Adrenal gland (tissue), 12 donors: ENCODE data around the gene LRPAP1. TPM values are rescaled to one million over a fixed set of nuclear protein-coding genes. Genes with fewer than 3 reads are reported as not detected.
A peak's percentile ranks its signal among the peaks of the same experiment; 100 is the strongest.

Experiments
- DNase-seq, 7 donors: peaks; one replicate each; pipeline ENCODE4 v3.0.0-alpha.2; 2019 to 2020
- H3K27ac ChIP-seq, 5 donors: fragments of 200-600 bp; sonication (generic) in 4 of 5; 1 replicate in 3 of 5; 2 replicates in 2 of 5; pipeline versions ENCODE4 v1.5.1 to v1.8.0; 2016 to 2020; ENCODE audit warnings: mild to moderate bottlenecking in 1 of 5
- H3K27me3 ChIP-seq: fragments of 200-600 bp; 2 replicates; pipeline ENCODE4 v1.8.0; 2021
- H3K36me3 ChIP-seq, 2 donors: fragments of 200-600 bp; replicated peaks in 1 of 2; 1 replicate in 1 of 2; 2 replicates in 1 of 2; pipeline versions ENCODE4 v1.5.1 to v1.8.0; 2018 to 2022
- H3K4me1 ChIP-seq, 2 donors: fragments of 200-600 bp; replicated peaks in 1 of 2; 1 replicate in 1 of 2; 2 replicates in 1 of 2; pipeline versions ENCODE4 v1.5.1 to v1.8.0; 2018 to 2021
- H3K4me3 ChIP-seq, 4 donors: fragments of 200-600 bp; sonication (generic) in 3 of 4; one replicate each; pipeline ENCODE4 v1.5.1; 2016 to 2018
- H3K9me3 ChIP-seq, 3 donors: fragments of 200-600 bp; sonication (generic) in 1 of 3; replicated peaks in 1 of 3; 1 replicate in 2 of 3; 2 replicates in 1 of 3; pipeline versions ENCODE4 v1.5.1 to v1.8.0; 2016 to 2021
- POLR2A ChIP-seq, 2 donors: fragments of 450-650 bp; IDR thresholded peaks; one replicate each; pipeline ENCODE4 v1.6.1; 2017; ENCODE audit warnings: antibody characterized with exemption in 2 of 2, mild to moderate bottlenecking in 2 of 2, moderate library complexity in 1 of 2
- WGBS, 4 donors: extraction: QIAGEN DNeasy Blood & Tissue Kit in 2 of 4; methylation state at CpG; one replicate each; pipeline versions ENCODE4 v1.1.5 to v1.1.7; 2013 to 2017; 5-methylcytosine and 5-hydroxymethylcytosine counted together
- intact Hi-C, 2 donors: fragments of 100-400 bp; cut with DNase I; formaldehyde crosslinking; loops; one replicate each; pipeline versions ENCODE4 v1.14.1 to v1.15.0; 2022 to 2023
- polyA plus RNA-seq, 3 donors: library from polyadenylated mRNA; stranded (reverse); fragments of 200-250 nt in 2 of 3; fragments of 350-450 nt in 1 of 3; fragmentation: Illumina TruSeq in 1 of 3; extraction: RNeasy Lipid Tissue Mini Kit (QIAGEN cat#74804) in 1 of 3; gene quantifications; one replicate each; pipeline ENCODE4 v1.2.3, GENCODE V29; 2013 to 2014
- total RNA-seq, 9 donors: library from RNA; depleted of rRNA in 4 of 9; stranded (reverse); fragments of >200 nt in 4 of 9; fragments of 120-200 nt in 1 of 9; fragmentation: NEBNext Ultra II Directional in 1 of 9; extraction: Animal tissue kit (Norgen Biotek cat#: 25700) in 1 of 9; gene quantifications; one replicate each; pipeline versions ENCODE4 v1.1.0 to v1.2.4, GENCODE V29; 2013 to 2023
- TF ChIP-seq, protein P1 (sequence below), 6 experiments: fragments of 450-650 bp in 4 of 6; fragments of 200-600 bp in 2 of 6; sonication (generic) in 1 of 6; IDR thresholded peaks; 1 replicate in 5 of 6; 2 replicates in 1 of 6; pipeline versions ENCODE4 v1.5.1 to v1.8.0; 2016 to 2021; ENCODE audit warnings: antibody characterized with exemption in 6 of 6, mild to moderate bottlenecking in 2 of 6, moderate library complexity in 1 of 6
- donor health status: healthy with polysubstance abuse.
- donor health status: Bipolar disorder and iron deficiency.
- donor health status: DM: yes; HTN: yes; CAD: no.
- donor health status: DM: no; HTN: no; CAD: no.
- donor health status: DM: no; HTN: no; CAD: no.
- donor health status: DM: yes; HTN: yes; CAD: no.

The LRPAP1 gene
- total and polyA plus RNA-seq, 12 donors = 32.9 to 309 (median 188) TPM

DNA sequence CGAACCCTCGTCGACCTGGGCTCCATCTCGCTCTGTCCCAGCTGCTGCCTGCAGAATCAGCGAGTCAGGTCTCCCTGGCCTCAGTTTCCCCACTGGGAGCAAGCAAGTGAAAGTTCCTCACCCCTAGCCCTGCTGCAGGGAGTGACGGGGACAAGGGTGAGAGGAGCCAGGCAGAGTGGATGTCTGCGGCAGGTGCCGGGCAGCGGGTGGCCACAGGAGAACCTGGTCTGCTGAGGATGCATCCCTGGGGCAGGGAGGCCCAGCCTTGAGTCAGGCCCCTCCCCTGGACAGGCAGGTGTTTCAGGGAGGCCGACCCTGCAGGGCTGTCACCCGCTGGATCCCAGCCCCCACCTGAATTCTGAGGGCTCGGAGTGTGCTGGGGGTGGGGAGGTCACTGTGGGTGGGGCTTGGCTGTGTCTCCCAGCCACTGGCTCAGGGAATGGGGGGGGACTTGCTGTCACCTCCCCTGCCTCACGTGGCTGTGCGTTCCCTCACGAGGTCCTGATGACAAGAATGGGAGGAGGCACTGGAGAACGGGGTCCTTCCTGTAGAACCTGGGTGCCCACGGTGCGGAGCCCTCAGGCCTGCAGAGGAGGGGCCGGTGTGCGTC lies 33.2 kb downstream of the LRPAP1 start:
- Histone ChIP-seq H3K27ac (no peak overlapping the region), H3K27me3 (peaks cover 16% of the 10 kb centered on the region), H3K4me1 (peaks cover 9 to 13% of the 10 kb centered on the region in 2 donors), H3K36me3 (peaks cover 0 to 9% of the 10 kb centered on the region in 2 donors), H3K4me3 (no peak overlapping the region), H3K9me3 (no peaks in the 10 kb centered on the region)
- no peak for TF ChIP-seq POLR2A (IDR thresholded peaks at IDR 0.05)
- TF ChIP-seq, protein P1, sequence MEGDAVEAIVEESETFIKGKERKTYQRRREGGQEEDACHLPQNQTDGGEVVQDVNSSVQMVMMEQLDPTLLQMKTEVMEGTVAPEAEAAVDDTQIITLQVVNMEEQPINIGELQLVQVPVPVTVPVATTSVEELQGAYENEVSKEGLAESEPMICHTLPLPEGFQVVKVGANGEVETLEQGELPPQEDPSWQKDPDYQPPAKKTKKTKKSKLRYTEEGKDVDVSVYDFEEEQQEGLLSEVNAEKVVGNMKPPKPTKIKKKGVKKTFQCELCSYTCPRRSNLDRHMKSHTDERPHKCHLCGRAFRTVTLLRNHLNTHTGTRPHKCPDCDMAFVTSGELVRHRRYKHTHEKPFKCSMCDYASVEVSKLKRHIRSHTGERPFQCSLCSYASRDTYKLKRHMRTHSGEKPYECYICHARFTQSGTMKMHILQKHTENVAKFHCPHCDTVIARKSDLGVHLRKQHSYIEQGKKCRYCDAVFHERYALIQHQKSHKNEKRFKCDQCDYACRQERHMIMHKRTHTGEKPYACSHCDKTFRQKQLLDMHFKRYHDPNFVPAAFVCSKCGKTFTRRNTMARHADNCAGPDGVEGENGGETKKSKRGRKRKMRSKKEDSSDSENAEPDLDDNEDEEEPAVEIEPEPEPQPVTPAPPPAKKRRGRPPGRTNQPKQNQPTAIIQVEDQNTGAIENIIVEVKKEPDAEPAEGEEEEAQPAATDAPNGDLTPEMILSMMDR (IDR thresholded peaks at IDR 0.05) = no peak
- WGBS, 4 donors = 81 to 90% (median 88%) methylated on average over 5 to 20 of the region's 20 CpGs
- no peak for DNase-seq
- intact Hi-C loops = no loop called here

DNA sequence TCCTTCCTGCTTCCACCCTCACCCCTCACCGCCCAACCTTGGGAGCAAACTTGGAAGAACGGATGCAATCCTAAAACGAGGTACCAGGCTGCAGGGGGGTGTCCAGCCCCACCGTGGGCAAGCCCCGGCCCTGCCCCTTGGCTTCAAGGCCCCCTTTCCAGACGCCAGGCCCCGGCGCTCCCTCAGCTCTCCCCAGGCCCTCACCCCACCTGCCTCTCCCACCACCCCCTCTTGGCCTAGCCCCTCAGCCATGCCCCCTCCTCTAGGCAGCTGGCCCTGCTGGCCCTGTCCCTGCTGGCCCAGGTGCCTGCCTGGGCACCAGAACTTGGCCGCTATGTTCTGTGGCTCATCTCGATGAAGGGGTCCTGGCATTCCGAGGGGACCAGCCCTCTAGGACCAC lies 33.8 kb downstream of the LRPAP1 start:
- peaks cover 18% of the 10 kb centered on the region for H3K27me3 ChIP-seq
- peaks cover 9 to 13% of the 10 kb centered on the region in 2 donors for H3K4me1 ChIP-seq
- no peak for DNase-seq
- H3K9me3 ChIP-seq = no peaks in the 10 kb centered on the region
- peaks cover 0 to 4% of the 10 kb centered on the region in 2 donors for H3K36me3 ChIP-seq
- TF ChIP-seq POLR2A (IDR thresholded peaks at IDR 0.05) = no peak
- TF ChIP-seq, protein P1 (IDR thresholded peaks at IDR 0.05) = no peak
- WGBS, 4 donors = 49 to 80% (median 75%) methylated on average over 7 to 11 of the region's 11 CpGs
- H3K27ac ChIP-seq = no peak overlapping the region
- intact Hi-C loops = no loop called here
- no peak overlapping the region for H3K4me3 ChIP-seq

DNA sequence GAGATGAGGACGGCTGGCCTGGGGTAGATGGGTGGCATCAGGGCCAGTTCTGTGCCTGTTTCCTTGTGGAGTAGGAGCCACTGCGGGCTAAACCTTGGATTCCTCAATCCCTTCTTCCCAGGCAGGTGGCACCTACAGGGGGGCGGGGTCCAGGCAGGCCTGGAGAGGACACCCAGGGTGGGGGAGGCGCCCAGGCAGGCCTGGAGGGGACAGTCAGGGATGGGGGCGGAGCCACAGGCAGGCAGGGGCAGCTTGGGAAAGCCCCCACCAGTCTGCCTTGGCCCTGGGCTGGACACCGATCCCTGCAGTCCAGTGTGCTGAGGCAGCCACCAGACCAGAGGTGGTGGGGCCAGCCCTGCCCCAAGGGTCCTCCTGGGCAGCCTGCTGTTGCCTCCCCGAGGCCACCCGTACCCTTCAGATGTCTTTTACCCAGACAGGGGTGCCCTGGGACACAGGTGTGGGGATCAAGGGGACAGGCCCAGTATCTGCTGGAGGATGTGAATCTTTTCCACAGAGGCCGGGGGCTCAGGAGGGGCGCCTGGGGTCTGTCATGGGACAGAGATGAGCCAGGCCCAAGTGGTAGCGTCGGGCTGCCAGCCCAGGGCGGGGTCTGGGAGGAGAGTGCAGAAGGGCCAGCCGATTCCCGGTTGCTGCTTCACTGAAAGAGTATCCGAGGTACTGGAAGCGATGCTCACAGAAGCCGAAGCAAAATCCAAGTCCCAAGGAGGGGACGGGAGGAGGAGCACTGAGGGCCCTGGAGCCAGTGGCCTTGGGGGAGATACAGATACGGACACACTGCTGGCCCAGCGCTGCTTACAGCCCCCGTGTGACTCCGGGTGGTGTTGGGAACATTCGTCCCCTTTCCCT lies 34.5 kb downstream of the LRPAP1 start:
- DNase-seq = peak in 2 of 7 donors; percentile 45 to 46
- 59 to 80% (median 66%) methylated on average over 14 to 24 of the region's 24 CpGs for WGBS, 4 donors
- Histone ChIP-seq H3K9me3 (no peaks in the 10 kb centered on the region), H3K4me3 (no peak overlapping the region), H3K36me3 (no peaks in the 10 kb centered on the region), H3K4me1 (peaks cover 3 to 7% of the 10 kb centered on the region in 2 donors), H3K27me3 (peaks cover 18% of the 10 kb centered on the region), H3K27ac (no peak overlapping the region)
- TF ChIP-seq POLR2A (IDR thresholded peaks at IDR 0.05) = no peak
- TF ChIP-seq, protein P1 (IDR thresholded peaks at IDR 0.05) = no peak
- intact Hi-C loops = no loop called here

DNA sequence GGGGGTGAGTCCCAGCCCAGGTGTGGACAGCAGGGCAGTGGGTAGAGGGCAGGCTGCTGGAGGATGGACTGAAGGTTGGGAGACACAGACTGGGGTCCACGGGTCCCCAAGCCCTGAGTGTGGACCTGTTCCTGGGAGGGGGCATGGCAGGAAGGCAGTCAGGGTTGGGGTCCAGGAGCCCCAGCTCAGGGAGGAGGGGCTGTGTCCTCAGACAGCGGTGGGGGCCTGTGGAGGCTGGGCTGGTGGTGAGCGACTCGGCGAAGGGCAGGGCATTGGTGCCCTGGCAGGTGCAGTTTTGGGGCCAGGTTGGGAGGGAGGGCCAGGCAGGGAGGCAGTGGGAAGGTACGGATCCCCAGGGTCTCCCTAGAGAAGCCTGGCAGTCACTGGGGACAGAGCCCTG lies 35.1 kb downstream of the LRPAP1 start:
- peaks cover 0 to under 1% of the 10 kb centered on the region in 2 donors for H3K4me1 ChIP-seq

More for the DNA sequence above, 35.1 kb downstream of the LRPAP1 start:
- DNase-seq = no peak
- H3K36me3 ChIP-seq = no peaks in the 10 kb centered on the region
- no peaks in the 10 kb centered on the region for H3K9me3 ChIP-seq
- no peak overlapping the region for H3K4me3 ChIP-seq
- TF ChIP-seq, protein P1 (IDR thresholded peaks at IDR 0.05) = no peak
- no peak for TF ChIP-seq POLR2A (IDR thresholded peaks at IDR 0.05)
- H3K27ac ChIP-seq = no peak overlapping the region
- WGBS, 4 donors = 84 to 98% (median 90%) methylated on average over 6 of the region's 6 CpGs
- H3K27me3 ChIP-seq = peaks cover 18% of the 10 kb centered on the region
- intact Hi-C loops = no loop called here
